Measurements from ENCODE around the gene TMEM134. TPM values are rescaled to one million over a fixed set of nuclear protein-coding genes. Genes with fewer than 3 reads are reported as not detected.
A peak's percentile ranks its signal among the peaks of the same experiment; 100 is the strongest.

The TMEM134 gene
- total and polyA plus RNA-seq, 7 donors, result 57.1 to 121 (median 81.7) TPM

- TF ChIP-seq CTCF (IDR thresholded peaks at IDR 0.05), result no peak
- peak in 1 of 4 donors; percentile 4 for ATAC-seq
- Histone ChIP-seq H3K27ac (no peak overlapping the region), H3K4me3 (no peak overlapping the region), H3K9me3 (no peaks in the 10 kb centered on the region), H3K36me3 (ENCODE audit: insufficient read depth in 1 of 2, low read depth in 1 of 2) (peaks cover 0 to 30% of the 10 kb centered on the region in 2 donors), H3K27me3 (ENCODE audit: insufficient read depth in 3 of 3, low read length in 2 of 3) (no peaks in the 10 kb centered on the region), H3K4me1 (no peaks in the 10 kb centered on the region)
- 82 to 84% (median 83%) methylated on average over 46 of the region's 46 CpGs for WGBS, 3 donors
- intact Hi-C loops (cut with DNase I), result no loop called here
- DNase-seq, result no peak
These were observed 23.9 kb upstream of the TMEM134 start for GRCh38 chr11:67492801-67493547.

GRCh38 chr11:67492069-67492727, 23.1 kb upstream of the TMEM134 start:
- Histone ChIP-seq H3K36me3 (ENCODE audit: insufficient read depth in 1 of 2, low read depth in 1 of 2) (peaks cover 0 to 38% of the 10 kb centered on the region in 2 donors), H3K27ac (no peak overlapping the region), H3K4me1 (no peaks in the 10 kb centered on the region), H3K27me3 (ENCODE audit: insufficient read depth in 3 of 3, low read length in 2 of 3) (no peaks in the 10 kb centered on the region), H3K9me3 (no peaks in the 10 kb centered on the region), H3K4me3 (no peak overlapping the region)
- ATAC-seq (no peak), DNase-seq (no peak)
- intact Hi-C loops (cut with DNase I), result no loop called here
- TF ChIP-seq CTCF (IDR thresholded peaks at IDR 0.05), result no peak
- 76 to 81% (median 78%) methylated on average over 19 of the region's 19 CpGs for WGBS, 3 donors

- Histone ChIP-seq H3K4me1 (no peaks in the 10 kb centered on the region), H3K27ac (no peak overlapping the region), H3K4me3 (no peak overlapping the region), H3K36me3 (ENCODE audit: insufficient read depth in 1 of 2, low read depth in 1 of 2) (peaks cover 0 to 44% of the 10 kb centered on the region in 2 donors), H3K9me3 (no peaks in the 10 kb centered on the region), H3K27me3 (ENCODE audit: insufficient read depth in 3 of 3, low read length in 2 of 3) (no peaks in the 10 kb centered on the region)
- ATAC-seq, result no peak
- intact Hi-C loops (cut with DNase I), result no loop called here
- TF ChIP-seq CTCF (IDR thresholded peaks at IDR 0.05), result no peak
- DNase-seq, result no peak
- 72 to 81% (median 80%) methylated on average over 21 to 24 of the region's 24 CpGs for WGBS, 3 donors
These were observed 22.4 kb upstream of the TMEM134 start for GRCh38 chr11:67491276-67492068.

GRCh38 chr11:67490727-67491065, 21.6 kb upstream of the TMEM134 start:
- no peak for TF ChIP-seq CTCF (IDR thresholded peaks at IDR 0.05)
- Histone ChIP-seq H3K36me3 (ENCODE audit: insufficient read depth in 1 of 2, low read depth in 1 of 2) (peaks cover 0 to 44% of the 10 kb centered on the region in 2 donors), H3K27ac (no peak overlapping the region), H3K9me3 (no peaks in the 10 kb centered on the region), H3K27me3 (ENCODE audit: insufficient read depth in 3 of 3, low read length in 2 of 3) (no peaks in the 10 kb centered on the region), H3K4me1 (no peaks in the 10 kb centered on the region), H3K4me3 (no peak overlapping the region)
- ATAC-seq (no peak), DNase-seq (no peak)
- 64 to 67% (median 66%) methylated on average over 13 to 15 of the region's 15 CpGs for WGBS, 3 donors
- intact Hi-C loops (cut with DNase I), result no loop called here

Data from psoas muscle (tissue), 8 donors.